GM19463 (cell line): Measurements from ENCODE around the gene PNPLA3.
A peak's percentile ranks its signal among the peaks of the same experiment; 100 is the strongest.

Experiments used
- ATAC-seq: cut with Tn5 transposase; IDR thresholded peaks from one replicate; pipeline ENCODE4 v1.9.1; 2021; ENCODE audit warnings: mild to moderate bottlenecking, moderate library complexity; ENCODE audit not compliant: unreplicated experiment

Gene PNPLA3

GRCh38 chr22:43991316-43992020 is 67.9 kb downstream of the PNPLA3 start:
- no peak for ATAC-seq

GRCh38 chr22:43992331-43992821 is 68.8 kb downstream of the PNPLA3 start:
- ATAC-seq, result no peak

DNA sequence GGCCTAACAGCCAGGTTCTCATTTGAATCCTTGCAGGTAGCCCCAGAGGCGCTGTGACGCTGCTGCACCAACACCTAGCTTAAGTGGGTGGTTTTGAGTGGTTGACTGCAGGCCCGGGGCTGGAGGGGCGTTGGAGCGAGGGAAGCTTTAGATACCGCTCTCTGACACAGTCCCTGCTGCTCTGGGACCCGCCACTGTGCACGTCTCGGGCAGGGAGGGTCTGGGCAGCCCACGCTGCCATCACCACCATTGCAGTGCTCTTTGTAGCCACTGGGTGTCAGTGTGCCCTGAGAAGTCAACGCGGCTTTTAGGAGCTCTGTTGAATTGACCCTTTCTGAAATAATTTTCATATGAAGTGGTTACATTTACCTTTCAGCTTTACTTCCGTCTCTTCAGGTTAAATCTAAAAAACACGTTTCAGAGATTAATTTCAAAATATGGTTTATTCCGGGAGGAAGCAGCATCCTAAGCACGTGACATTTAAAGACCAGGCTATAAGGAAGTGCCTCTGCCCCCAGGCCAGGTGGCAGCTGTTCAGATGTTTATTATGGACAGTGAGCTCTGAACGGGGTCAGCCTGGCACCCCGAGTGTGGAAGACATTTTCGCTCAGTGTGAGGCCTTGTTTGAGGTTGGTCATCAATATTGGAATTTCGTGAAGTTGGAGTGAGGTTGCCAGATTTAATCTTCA is 69.6 kb downstream of the PNPLA3 start:
- ATAC-seq, result no peak

- no peak for ATAC-seq
Measured at GRCh38 chr22:43994006-43994405, 70.4 kb downstream of the PNPLA3 start.

DNA sequence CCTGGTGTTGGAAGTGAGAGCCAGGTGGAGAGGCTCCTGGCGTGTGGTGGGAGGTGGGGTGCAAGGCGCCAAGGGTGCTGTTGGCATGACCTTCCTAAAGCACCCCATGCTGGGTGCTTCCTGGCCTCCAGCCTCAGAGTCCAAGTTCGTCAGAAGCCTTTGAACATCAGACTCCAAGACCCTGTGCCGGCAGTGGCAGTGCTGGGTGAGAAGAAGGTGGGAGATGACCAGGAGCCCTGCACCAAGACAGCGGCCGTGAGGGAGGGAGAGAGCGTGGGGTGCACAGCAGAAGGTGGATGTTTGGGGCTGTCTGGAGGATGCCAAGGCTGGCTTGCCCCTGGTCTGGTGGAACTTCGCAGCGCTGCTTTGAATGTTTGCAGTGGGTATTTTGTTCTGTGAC is 70.8 kb downstream of the PNPLA3 start:
- no peak for ATAC-seq

GRCh38 chr22:43995057-43995685 is 71.6 kb downstream of the PNPLA3 start:
- ATAC-seq, result no peak

- ATAC-seq, result no peak
Measured at GRCh38 chr22:43995798-43996169, 72.2 kb downstream of the PNPLA3 start.

GRCh38 chr22:43996170-43996980 is 72.8 kb downstream of the PNPLA3 start:
- ATAC-seq, result peak; percentile 53

GRCh38 chr22:43996981-43997265 is 73.3 kb downstream of the PNPLA3 start:
- no peak for ATAC-seq
